GM20000 (cell line): ENCODE results near the gene LYPD6B.

Source experiments
- DNase-seq: peaks from one replicate; pipeline ENCODE4 v3.0.0; 2012; ENCODE audit warnings: low spot score
- CTCF ChIP-seq: IDR thresholded peaks from 2 replicates; pipeline ENCODE4 v1.5.1; 2012; ENCODE audit warnings: mild to moderate bottlenecking, control low read depth; ENCODE audit errors: extremely low read depth, missing control alignments

Gene LYPD6B

GRCh38 chr2:149041482-149041881 lies 3.0 kb downstream of the LYPD6B start:
- no peak for DNase-seq
- no peak for TF ChIP-seq CTCF

- no peak for TF ChIP-seq CTCF
- no peak for DNase-seq
These were observed 4.4 kb downstream of the LYPD6B start for GRCh38 chr2:149042881-149043280.

- TF ChIP-seq CTCF: no peak
- no peak for DNase-seq
These were observed 6.0 kb downstream of the LYPD6B start for GRCh38 chr2:149044500-149044899.

GRCh38 chr2:149047118-149047517 lies 8.6 kb downstream of the LYPD6B start:
- no peak for DNase-seq
- TF ChIP-seq CTCF: no peak

GRCh38 chr2:149049142-149049541 lies 10.6 kb downstream of the LYPD6B start:
- no peak for DNase-seq
- TF ChIP-seq CTCF: no peak

- peak; percentile 38 for DNase-seq
- no peak for TF ChIP-seq CTCF
These were observed 11.7 kb downstream of the LYPD6B start for GRCh38 chr2:149050188-149050587.

- DNase-seq: no peak
These were observed 17.3 kb downstream of the LYPD6B start for GRCh38 chr2:149055751-149056150.

More at GRCh38 chr2:149055751-149056150, 17.3 kb downstream of the LYPD6B start:
- TF ChIP-seq CTCF: no peak
